Ishikawa (cell line): Measurements from ENCODE around the gene ZBTB2.

Source experiments
- CEBPB ChIP-seq: IDR thresholded peaks from 2 replicates; pipeline ENCODE4 v1.6.1; 2012
- CREB1 ChIP-seq: IDR thresholded peaks from 2 replicates; pipeline ENCODE4 v1.6.1; 2012; ENCODE audit warnings: low read depth
- EGR1 ChIP-seq: IDR thresholded peaks from 2 replicates; pipeline ENCODE4 v1.6.1; 2012
- EP300 ChIP-seq: IDR thresholded peaks from 2 replicates; pipeline ENCODE4 v1.6.1; 2012; ENCODE audit warnings: borderline replicate concordance
- FOXM1 ChIP-seq: IDR thresholded peaks from 2 replicates; pipeline ENCODE4 v1.6.1; 2012; ENCODE audit warnings: low read depth, borderline replicate concordance
- MAX ChIP-seq: IDR thresholded peaks from 2 replicates; pipeline ENCODE4 v1.6.1; 2012
- NFIC ChIP-seq: IDR thresholded peaks from 2 replicates; pipeline ENCODE4 v1.6.1; 2012
- RAD21 ChIP-seq: IDR thresholded peaks from 2 replicates; pipeline ENCODE4 v1.6.1; 2012; ENCODE audit warnings: low read depth
- TAF1 ChIP-seq: IDR thresholded peaks from 2 replicates; pipeline ENCODE4 v1.6.1; 2012; ENCODE audit warnings: low read depth, mild to moderate bottlenecking
- TCF12 ChIP-seq: IDR thresholded peaks from 2 replicates; pipeline ENCODE4 v1.6.1; 2012; ENCODE audit warnings: low read depth
- TEAD4 ChIP-seq: IDR thresholded peaks from 2 replicates; pipeline ENCODE4 v1.6.1; 2012
- USF1 ChIP-seq: IDR thresholded peaks from 2 replicates; pipeline ENCODE4 v1.6.1; 2012
- YY1 ChIP-seq: IDR thresholded peaks from 2 replicates; pipeline ENCODE4 v1.6.1; 2012; ENCODE audit warnings: low read depth
- ZBTB7A ChIP-seq: IDR thresholded peaks from 2 replicates; pipeline ENCODE4 v1.6.1; 2012; ENCODE audit warnings: low read depth
- TF ChIP-seq, protein P1 (sequence below): IDR thresholded peaks from 2 replicates; pipeline ENCODE4 v1.6.1; 2012; ENCODE audit warnings: low read depth, mild to moderate bottlenecking

Gene ZBTB2

DNA sequence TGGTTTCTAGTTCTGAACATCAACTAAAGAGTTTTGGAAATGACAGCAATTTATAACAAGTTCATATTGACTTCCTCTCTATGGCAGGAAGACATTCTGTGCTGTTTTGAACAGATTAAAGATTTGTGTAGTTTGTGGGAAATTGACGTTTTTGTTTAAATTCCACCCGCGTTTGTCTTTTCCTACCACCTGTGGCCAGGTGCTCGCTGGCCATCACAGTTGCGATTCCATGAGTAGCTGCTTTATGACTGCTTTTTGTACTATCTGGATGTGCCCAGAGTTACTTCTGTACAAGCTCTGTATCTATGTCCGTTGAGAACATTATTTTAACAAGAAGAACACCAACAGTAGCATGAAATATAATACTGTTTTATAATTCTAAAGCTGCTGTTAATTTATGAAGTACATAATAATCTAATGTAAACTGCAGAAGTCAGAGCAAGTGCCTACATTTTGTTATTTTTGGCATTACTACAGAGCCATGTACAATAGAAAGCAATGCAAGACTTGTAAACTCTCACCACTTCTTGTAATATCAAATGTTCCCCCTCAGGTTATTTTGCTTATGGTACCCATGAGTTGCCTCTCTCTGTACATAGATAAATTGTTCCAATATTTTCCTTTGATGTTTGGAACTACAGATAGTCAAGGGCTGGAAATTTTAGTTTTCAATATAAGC, 33.5 kb downstream of the ZBTB2 start:
- no peak for TF ChIP-seq MAX
- TF ChIP-seq ZBTB7A: no peak
- TF ChIP-seq CEBPB: no peak
- TF ChIP-seq YY1: no peak
- no peak for TF ChIP-seq EGR1
- TF ChIP-seq USF1: no peak
- TF ChIP-seq TEAD4: no peak
- no peak for TF ChIP-seq EP300
- TF ChIP-seq RAD21: no peak
- no peak for TF ChIP-seq FOXM1
- TF ChIP-seq TCF12: no peak
- TF ChIP-seq, protein P1, sequence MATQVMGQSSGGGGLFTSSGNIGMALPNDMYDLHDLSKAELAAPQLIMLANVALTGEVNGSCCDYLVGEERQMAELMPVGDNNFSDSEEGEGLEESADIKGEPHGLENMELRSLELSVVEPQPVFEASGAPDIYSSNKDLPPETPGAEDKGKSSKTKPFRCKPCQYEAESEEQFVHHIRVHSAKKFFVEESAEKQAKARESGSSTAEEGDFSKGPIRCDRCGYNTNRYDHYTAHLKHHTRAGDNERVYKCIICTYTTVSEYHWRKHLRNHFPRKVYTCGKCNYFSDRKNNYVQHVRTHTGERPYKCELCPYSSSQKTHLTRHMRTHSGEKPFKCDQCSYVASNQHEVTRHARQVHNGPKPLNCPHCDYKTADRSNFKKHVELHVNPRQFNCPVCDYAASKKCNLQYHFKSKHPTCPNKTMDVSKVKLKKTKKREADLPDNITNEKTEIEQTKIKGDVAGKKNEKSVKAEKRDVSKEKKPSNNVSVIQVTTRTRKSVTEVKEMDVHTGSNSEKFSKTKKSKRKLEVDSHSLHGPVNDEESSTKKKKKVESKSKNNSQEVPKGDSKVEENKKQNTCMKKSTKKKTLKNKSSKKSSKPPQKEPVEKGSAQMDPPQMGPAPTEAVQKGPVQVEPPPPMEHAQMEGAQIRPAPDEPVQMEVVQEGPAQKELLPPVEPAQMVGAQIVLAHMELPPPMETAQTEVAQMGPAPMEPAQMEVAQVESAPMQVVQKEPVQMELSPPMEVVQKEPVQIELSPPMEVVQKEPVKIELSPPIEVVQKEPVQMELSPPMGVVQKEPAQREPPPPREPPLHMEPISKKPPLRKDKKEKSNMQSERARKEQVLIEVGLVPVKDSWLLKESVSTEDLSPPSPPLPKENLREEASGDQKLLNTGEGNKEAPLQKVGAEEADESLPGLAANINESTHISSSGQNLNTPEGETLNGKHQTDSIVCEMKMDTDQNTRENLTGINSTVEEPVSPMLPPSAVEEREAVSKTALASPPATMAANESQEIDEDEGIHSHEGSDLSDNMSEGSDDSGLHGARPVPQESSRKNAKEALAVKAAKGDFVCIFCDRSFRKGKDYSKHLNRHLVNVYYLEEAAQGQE: no peak
- no peak for TF ChIP-seq NFIC
- TF ChIP-seq TAF1: no peak

- no peak for TF ChIP-seq TEAD4
- no peak for TF ChIP-seq TAF1
- TF ChIP-seq TCF12: no peak
- TF ChIP-seq, protein P1: no peak
- no peak for TF ChIP-seq NFIC
- no peak for TF ChIP-seq CREB1
- TF ChIP-seq CEBPB: no peak
- no peak for TF ChIP-seq EP300
- TF ChIP-seq ZBTB7A: no peak
- no peak for TF ChIP-seq MAX
- no peak for TF ChIP-seq EGR1
- no peak for TF ChIP-seq RAD21
- TF ChIP-seq YY1: no peak
- no peak for TF ChIP-seq FOXM1
- no peak for TF ChIP-seq USF1
Measured at GRCh38 chr6:151353795-151354194, 37.6 kb downstream of the ZBTB2 start.

GRCh38 chr6:151352410-151353396, 38.7 kb downstream of the ZBTB2 start:
- no peak for TF ChIP-seq EP300
- TF ChIP-seq CEBPB: no peak
- no peak for TF ChIP-seq FOXM1
- TF ChIP-seq TCF12: no peak
- no peak for TF ChIP-seq NFIC
- TF ChIP-seq RAD21: no peak
- TF ChIP-seq, protein P1: no peak
- no peak for TF ChIP-seq ZBTB7A
- no peak for TF ChIP-seq USF1
- no peak for TF ChIP-seq EGR1
- TF ChIP-seq CREB1: no peak
